Activated CD4-positive, CD25-positive, alpha-beta regulatory T cell treated with anti-CD3 and anti-CD28 coated beads, Interleukin-2, amount 50 U/mL, for 72 hours (primary cell): ENCODE measurements around the gene UTF1.
A peak's percentile ranks its signal among the peaks of the same experiment; 100 is the strongest.
"Not testable (repeated sequence)": the region's sequence is repeated elsewhere in the genome, so short reads cannot be mapped to it uniquely, and the experiment has no call there.

ENCODE experiments used
- DNase-seq: peaks from one replicate; pipeline ENCODE4 v3.0.0; 2021

Gene UTF1

GRCh38 chr10:133248334-133248715, 18.3 kb downstream of the UTF1 start:
- DNase-seq = no peak

GRCh38 chr10:133249094-133249780, 19.2 kb downstream of the UTF1 start:
- DNase-seq = no peak

GRCh38 chr10:133249975-133250754, 20.1 kb downstream of the UTF1 start:
- no peak for DNase-seq

GRCh38 chr10:133251388-133252222, 21.6 kb downstream of the UTF1 start:
- no peak for DNase-seq

- DNase-seq = no peak
Observed at GRCh38 chr10:133252223-133252552, 22.2 kb downstream of the UTF1 start.

- DNase-seq = no peak
Observed at GRCh38 chr10:133253361-133253955, 23.4 kb downstream of the UTF1 start.

GRCh38 chr10:133254421-133255120, 24.6 kb downstream of the UTF1 start:
- DNase-seq = no peak

GRCh38 chr10:133255323-133255722, 25.3 kb downstream of the UTF1 start:
- DNase-seq = no peak

- DNase-seq = no peak
Observed at GRCh38 chr10:133257489-133258065, 27.6 kb downstream of the UTF1 start.

- no peak for DNase-seq
Observed at GRCh38 chr10:133258066-133258817, 28.2 kb downstream of the UTF1 start.

- DNase-seq = peak; percentile 70
Observed at GRCh38 chr10:133258818-133259601, 29.0 kb downstream of the UTF1 start.

- no peak for DNase-seq
Observed at GRCh38 chr10:133259602-133259989, 29.6 kb downstream of the UTF1 start.

GRCh38 chr10:133260895-133261725, 31.1 kb downstream of the UTF1 start:
- peak; percentile 65 for DNase-seq

- peak; percentile 83 for DNase-seq
Observed at GRCh38 chr10:133261726-133262325, 31.8 kb downstream of the UTF1 start.

GRCh38 chr10:133262696-133263095, 32.7 kb downstream of the UTF1 start:
- no peak for DNase-seq

- DNase-seq = no peak
Observed at GRCh38 chr10:133263674-133264073, 33.7 kb downstream of the UTF1 start.

- no peak for DNase-seq
Observed at GRCh38 chr10:133264461-133264860, 34.4 kb downstream of the UTF1 start.

- not testable (repeated sequence) for DNase-seq
Observed at GRCh38 chr10:133265052-133265451, 35.0 kb downstream of the UTF1 start.
